WTC11 (cell line): ENCODE measurements around the gene TMEM225B. TPM values are rescaled to one million over a fixed set of nuclear protein-coding genes. Genes with fewer than 3 reads are reported as not detected.

ENCODE experiments used
- ATAC-seq: fragments of 200-7000 bp; cut with Tn5 transposase; 2 replicates; pipeline ENCODE4 v1.10.0; 2021; ENCODE audit warnings: mild to moderate bottlenecking, moderate library complexity
- CTCF ChIA-PET: fragments of 300-600 bp; sonication (Branson Sonifier 250); formaldehyde crosslinking; loops from one replicate; lab custom pipeline; 2021; ENCODE audit warnings: antibody characterized with exemption; lab: Charles Lee
- POLR2A ChIA-PET: fragments of 350-600 bp; sonication (Branson Sonifier 250); formaldehyde crosslinking; loops from one replicate; lab custom pipeline; 2021; ENCODE audit warnings: antibody characterized with exemption; lab: Charles Lee
- DNase-seq: peaks from one replicate; pipeline ENCODE4 v3.0.0; 2021; ENCODE audit warnings: low spot score
- H3K27ac Mint-ChIP-seq: 2 replicates; pipeline ENCODE4 v1.8.0; 2021; ENCODE audit warnings: mixed read lengths
- H3K27me3 Mint-ChIP-seq: 2 replicates; pipeline ENCODE4 v1.8.0; 2021; ENCODE audit warnings: low read depth, mild to moderate bottlenecking, moderate library complexity, mixed read lengths
- H3K36me3 Mint-ChIP-seq: 2 replicates; pipeline ENCODE4 v1.8.0; 2021; ENCODE audit warnings: mixed read lengths
- H3K4me1 Mint-ChIP-seq: 2 replicates; pipeline ENCODE4 v1.8.0; 2022; ENCODE audit warnings: mixed read lengths
- H3K4me3 Mint-ChIP-seq: 2 replicates; pipeline ENCODE4 v1.8.0; 2021; ENCODE audit warnings: mild to moderate bottlenecking, moderate library complexity, mixed read lengths
- H3K9me3 Mint-ChIP-seq: 2 replicates; pipeline ENCODE4 v1.8.0; 2021; ENCODE audit warnings: mixed read lengths
- AFF4 ChIP-seq: sonication (generic); formaldehyde crosslinking; IDR thresholded peaks from 2 replicates; pipeline ENCODE4 v1.8.1; 2023; ENCODE audit warnings: mild to moderate bottlenecking, missing genetic modification reagents, borderline replicate concordance
- CREB1 ChIP-seq: sonication (generic); formaldehyde crosslinking; IDR thresholded peaks from 2 replicates; pipeline ENCODE4 v1.8.0; 2023; ENCODE audit warnings: mild to moderate bottlenecking, missing genetic modification reagents
- ELF4 ChIP-seq: sonication (generic); formaldehyde crosslinking; IDR thresholded peaks from 2 replicates; pipeline ENCODE4 v1.8.1; 2022; ENCODE audit warnings: low read depth, mild to moderate bottlenecking, moderate library complexity, missing genetic modification reagents
- FOXJ3 ChIP-seq: sonication (generic); formaldehyde crosslinking; IDR thresholded peaks from 2 replicates; pipeline ENCODE4 v1.9.0; 2021; ENCODE audit warnings: missing genetic modification reagents, mild to moderate bottlenecking, borderline replicate concordance
- GABPB1 ChIP-seq: sonication (generic); formaldehyde crosslinking; IDR thresholded peaks from 2 replicates; pipeline ENCODE4 v1.8.1; 2023; ENCODE audit warnings: mild to moderate bottlenecking, missing genetic modification reagents
- NFE2L1 ChIP-seq: sonication (generic); formaldehyde crosslinking; IDR thresholded peaks from 2 replicates; pipeline ENCODE4 v1.8.1; 2023; ENCODE audit warnings: missing genetic modification reagents
- NR2C2 ChIP-seq: sonication (generic); formaldehyde crosslinking; IDR thresholded peaks from 2 replicates; pipeline ENCODE4 v1.8.0; 2022; ENCODE audit warnings: mild to moderate bottlenecking, missing genetic modification reagents
- RELA ChIP-seq: sonication (generic); formaldehyde crosslinking; IDR thresholded peaks from 2 replicates; pipeline ENCODE4 v1.8.1; 2022; ENCODE audit warnings: missing genetic modification reagents, mild to moderate bottlenecking, borderline replicate concordance
- ZNF138 ChIP-seq: sonication (generic); formaldehyde crosslinking; conservative IDR thresholded peaks from 2 replicates; pipeline ENCODE4 v1.8.1; 2022; ENCODE audit warnings: mild to moderate bottlenecking, moderate library complexity, missing genetic modification reagents
- ZNF281 ChIP-seq: sonication (generic); formaldehyde crosslinking; IDR thresholded peaks from 2 replicates; pipeline ENCODE4 v1.8.0; 2023; ENCODE audit warnings: mild to moderate bottlenecking, missing genetic modification reagents
- total RNA-seq: library from RNA; stranded (reverse); gene quantifications from 3 replicates; pipeline ENCODE4 v1.2.3, GENCODE V29; 2021
- TF ChIP-seq, protein P1 (sequence below): sonication (generic); formaldehyde crosslinking; IDR thresholded peaks from 2 replicates; pipeline ENCODE4 v1.8.0; 2022; ENCODE audit warnings: mild to moderate bottlenecking, missing genetic modification reagents
- TF ChIP-seq, protein P2 (sequence below): sonication (generic); formaldehyde crosslinking; IDR thresholded peaks from 2 replicates; pipeline ENCODE4 v1.8.1; 2023; ENCODE audit warnings: mild to moderate bottlenecking, moderate library complexity, missing genetic modification reagents
- TF ChIP-seq, protein P3 (sequence below): sonication (generic); formaldehyde crosslinking; IDR thresholded peaks from 2 replicates; pipeline ENCODE4 v1.8.1; 2022; ENCODE audit warnings: mild to moderate bottlenecking, moderate library complexity, missing genetic modification reagents
- TF ChIP-seq, protein P4 (sequence below): fragments of 250-450 bp; sonication (Bioruptor Pico); IDR thresholded peaks from 2 replicates; pipeline ENCODE4 v1.9.0; 2021; ENCODE audit warnings: mild to moderate bottlenecking, borderline replicate concordance
- TF ChIP-seq, protein P5 (sequence below): fragments of 250-450 bp; sonication (Bioruptor Pico); IDR thresholded peaks from 2 replicates; pipeline ENCODE4 v1.8.0; 2021; ENCODE audit warnings: mild to moderate bottlenecking

The TMEM225B gene
- total RNA-seq, 1 experiment from 2014 or later, result 0.81 TPM

- DNase-seq (peak; percentile 94), ATAC-seq (peak; percentile 97)
- Mint-ChIP-seq H3K4me1 (peaks cover 11% of the 10 kb centered on the region), H3K9me3 (no peaks in the 10 kb centered on the region; the same call in 1 of the 2 replicates), H3K4me3 (peak within 1 kb of the TSS; percentile 95), H3K27ac (peak within 1 kb of the TSS; percentile 93), H3K36me3 (peaks cover 31% of the 10 kb centered on the region), H3K27me3 (peaks cover 8% of the 10 kb centered on the region)
- ChIA-PET CTCF (interaction anchor here (0.7 to 2.5 kb wide), 16 partner anchors 12 to 374 kb away, joined by 3 to 33 read pairs (median 4); partner anchors contain the start of genes BUD31, PDAP1, TMEM225B and TRIM4), POLR2A (interaction anchor here (0.5 to 1.7 kb wide), 5 partner anchors 13 to 466 kb away, joined by 3 to 5 read pairs (median 3); partner anchors contain the start of genes ZKSCAN5 and ZNF655)
- peak; percentile 65; the same call in 1 of the 2 replicates for TF ChIP-seq NR2C2 (CRISPR knock-in tag)
- TF ChIP-seq, protein P1, sequence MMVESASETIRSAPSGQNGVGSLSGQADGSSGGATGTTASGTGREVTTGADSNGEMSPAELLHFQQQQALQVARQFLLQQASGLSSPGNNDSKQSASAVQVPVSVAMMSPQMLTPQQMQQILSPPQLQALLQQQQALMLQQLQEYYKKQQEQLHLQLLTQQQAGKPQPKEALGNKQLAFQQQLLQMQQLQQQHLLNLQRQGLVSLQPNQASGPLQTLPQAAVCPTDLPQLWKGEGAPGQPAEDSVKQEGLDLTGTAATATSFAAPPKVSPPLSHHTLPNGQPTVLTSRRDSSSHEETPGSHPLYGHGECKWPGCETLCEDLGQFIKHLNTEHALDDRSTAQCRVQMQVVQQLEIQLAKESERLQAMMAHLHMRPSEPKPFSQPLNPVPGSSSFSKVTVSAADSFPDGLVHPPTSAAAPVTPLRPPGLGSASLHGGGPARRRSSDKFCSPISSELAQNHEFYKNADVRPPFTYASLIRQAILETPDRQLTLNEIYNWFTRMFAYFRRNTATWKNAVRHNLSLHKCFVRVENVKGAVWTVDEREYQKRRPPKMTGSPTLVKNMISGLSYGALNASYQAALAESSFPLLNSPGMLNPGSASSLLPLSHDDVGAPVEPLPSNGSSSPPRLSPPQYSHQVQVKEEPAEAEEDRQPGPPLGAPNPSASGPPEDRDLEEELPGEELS (CRISPR knock-in tag), result peak; percentile 65; the same call in 1 of the 2 replicates
- TF ChIP-seq CREB1 (CRISPR knock-in tag), result peak; percentile 52; the same call in 1 of the 2 replicates
- TF ChIP-seq ZNF138 (CRISPR knock-in tag), result no peak
- TF ChIP-seq GABPB1, result peak; percentile 79
- peak; percentile 80; the same call in 1 of the 2 replicates for TF ChIP-seq RELA (CRISPR knock-in tag)
- TF ChIP-seq, protein P2, sequence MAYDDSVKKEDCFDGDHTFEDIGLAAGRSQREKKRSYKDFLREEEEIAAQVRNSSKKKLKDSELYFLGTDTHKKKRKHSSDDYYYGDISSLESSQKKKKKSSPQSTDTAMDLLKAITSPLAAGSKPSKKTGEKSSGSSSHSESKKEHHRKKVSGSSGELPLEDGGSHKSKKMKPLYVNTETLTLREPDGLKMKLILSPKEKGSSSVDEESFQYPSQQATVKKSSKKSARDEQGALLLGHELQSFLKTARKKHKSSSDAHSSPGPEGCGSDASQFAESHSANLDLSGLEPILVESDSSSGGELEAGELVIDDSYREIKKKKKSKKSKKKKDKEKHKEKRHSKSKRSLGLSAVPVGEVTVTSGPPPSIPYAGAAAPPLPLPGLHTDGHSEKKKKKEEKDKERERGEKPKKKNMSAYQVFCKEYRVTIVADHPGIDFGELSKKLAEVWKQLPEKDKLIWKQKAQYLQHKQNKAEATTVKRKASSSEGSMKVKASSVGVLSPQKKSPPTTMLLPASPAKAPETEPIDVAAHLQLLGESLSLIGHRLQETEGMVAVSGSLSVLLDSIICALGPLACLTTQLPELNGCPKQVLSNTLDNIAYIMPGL (CRISPR knock-in tag), result peak; percentile 93
- TF ChIP-seq, protein P3, sequence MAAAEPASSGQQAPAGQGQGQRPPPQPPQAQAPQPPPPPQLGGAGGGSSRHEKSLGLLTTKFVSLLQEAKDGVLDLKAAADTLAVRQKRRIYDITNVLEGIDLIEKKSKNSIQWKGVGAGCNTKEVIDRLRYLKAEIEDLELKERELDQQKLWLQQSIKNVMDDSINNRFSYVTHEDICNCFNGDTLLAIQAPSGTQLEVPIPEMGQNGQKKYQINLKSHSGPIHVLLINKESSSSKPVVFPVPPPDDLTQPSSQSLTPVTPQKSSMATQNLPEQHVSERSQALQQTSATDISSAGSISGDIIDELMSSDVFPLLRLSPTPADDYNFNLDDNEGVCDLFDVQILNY, result peak; percentile 73
- TF ChIP-seq, protein P4, sequence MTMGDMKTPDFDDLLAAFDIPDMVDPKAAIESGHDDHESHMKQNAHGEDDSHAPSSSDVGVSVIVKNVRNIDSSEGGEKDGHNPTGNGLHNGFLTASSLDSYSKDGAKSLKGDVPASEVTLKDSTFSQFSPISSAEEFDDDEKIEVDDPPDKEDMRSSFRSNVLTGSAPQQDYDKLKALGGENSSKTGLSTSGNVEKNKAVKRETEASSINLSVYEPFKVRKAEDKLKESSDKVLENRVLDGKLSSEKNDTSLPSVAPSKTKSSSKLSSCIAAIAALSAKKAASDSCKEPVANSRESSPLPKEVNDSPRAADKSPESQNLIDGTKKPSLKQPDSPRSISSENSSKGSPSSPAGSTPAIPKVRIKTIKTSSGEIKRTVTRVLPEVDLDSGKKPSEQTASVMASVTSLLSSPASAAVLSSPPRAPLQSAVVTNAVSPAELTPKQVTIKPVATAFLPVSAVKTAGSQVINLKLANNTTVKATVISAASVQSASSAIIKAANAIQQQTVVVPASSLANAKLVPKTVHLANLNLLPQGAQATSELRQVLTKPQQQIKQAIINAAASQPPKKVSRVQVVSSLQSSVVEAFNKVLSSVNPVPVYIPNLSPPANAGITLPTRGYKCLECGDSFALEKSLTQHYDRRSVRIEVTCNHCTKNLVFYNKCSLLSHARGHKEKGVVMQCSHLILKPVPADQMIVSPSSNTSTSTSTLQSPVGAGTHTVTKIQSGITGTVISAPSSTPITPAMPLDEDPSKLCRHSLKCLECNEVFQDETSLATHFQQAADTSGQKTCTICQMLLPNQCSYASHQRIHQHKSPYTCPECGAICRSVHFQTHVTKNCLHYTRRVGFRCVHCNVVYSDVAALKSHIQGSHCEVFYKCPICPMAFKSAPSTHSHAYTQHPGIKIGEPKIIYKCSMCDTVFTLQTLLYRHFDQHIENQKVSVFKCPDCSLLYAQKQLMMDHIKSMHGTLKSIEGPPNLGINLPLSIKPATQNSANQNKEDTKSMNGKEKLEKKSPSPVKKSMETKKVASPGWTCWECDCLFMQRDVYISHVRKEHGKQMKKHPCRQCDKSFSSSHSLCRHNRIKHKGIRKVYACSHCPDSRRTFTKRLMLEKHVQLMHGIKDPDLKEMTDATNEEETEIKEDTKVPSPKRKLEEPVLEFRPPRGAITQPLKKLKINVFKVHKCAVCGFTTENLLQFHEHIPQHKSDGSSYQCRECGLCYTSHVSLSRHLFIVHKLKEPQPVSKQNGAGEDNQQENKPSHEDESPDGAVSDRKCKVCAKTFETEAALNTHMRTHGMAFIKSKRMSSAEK (CRISPR knock-in tag), result no peak
- TF ChIP-seq, protein P5, sequence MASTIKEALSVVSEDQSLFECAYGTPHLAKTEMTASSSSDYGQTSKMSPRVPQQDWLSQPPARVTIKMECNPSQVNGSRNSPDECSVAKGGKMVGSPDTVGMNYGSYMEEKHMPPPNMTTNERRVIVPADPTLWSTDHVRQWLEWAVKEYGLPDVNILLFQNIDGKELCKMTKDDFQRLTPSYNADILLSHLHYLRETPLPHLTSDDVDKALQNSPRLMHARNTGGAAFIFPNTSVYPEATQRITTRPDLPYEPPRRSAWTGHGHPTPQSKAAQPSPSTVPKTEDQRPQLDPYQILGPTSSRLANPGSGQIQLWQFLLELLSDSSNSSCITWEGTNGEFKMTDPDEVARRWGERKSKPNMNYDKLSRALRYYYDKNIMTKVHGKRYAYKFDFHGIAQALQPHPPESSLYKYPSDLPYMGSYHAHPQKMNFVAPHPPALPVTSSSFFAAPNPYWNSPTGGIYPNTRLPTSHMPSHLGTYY (CRISPR knock-in tag), result no peak
- peak; percentile 57; the same call in 1 of the 2 replicates for TF ChIP-seq NFE2L1 (CRISPR knock-in tag)
- TF ChIP-seq AFF4 (CRISPR knock-in tag), result no peak
- TF ChIP-seq ELF4 (CRISPR knock-in tag), result 0 out of 2 replicates have a peak, but pooled peaks have one; percentile 33
- TF ChIP-seq ZNF281, result peak; percentile 83; the same call in 1 of the 2 replicates
- no peak for TF ChIP-seq FOXJ3 (CRISPR knock-in tag)
Measured at GRCh38 chr7:99616359-99617191, 18.5 kb downstream of the TMEM225B start, which contains the start of gene ZSCAN25. ZSCAN25 (plus strand) TSS chr7:99616946; CDS start chr7:99619607, 2,661 bp downstream.
